ENCODE measurements around the gene HOXA3.

GRCh38 chr7:27105301-27106031, 46.9 kb downstream of the HOXA3 start:
- TF ChIP-seq, protein P1, sequence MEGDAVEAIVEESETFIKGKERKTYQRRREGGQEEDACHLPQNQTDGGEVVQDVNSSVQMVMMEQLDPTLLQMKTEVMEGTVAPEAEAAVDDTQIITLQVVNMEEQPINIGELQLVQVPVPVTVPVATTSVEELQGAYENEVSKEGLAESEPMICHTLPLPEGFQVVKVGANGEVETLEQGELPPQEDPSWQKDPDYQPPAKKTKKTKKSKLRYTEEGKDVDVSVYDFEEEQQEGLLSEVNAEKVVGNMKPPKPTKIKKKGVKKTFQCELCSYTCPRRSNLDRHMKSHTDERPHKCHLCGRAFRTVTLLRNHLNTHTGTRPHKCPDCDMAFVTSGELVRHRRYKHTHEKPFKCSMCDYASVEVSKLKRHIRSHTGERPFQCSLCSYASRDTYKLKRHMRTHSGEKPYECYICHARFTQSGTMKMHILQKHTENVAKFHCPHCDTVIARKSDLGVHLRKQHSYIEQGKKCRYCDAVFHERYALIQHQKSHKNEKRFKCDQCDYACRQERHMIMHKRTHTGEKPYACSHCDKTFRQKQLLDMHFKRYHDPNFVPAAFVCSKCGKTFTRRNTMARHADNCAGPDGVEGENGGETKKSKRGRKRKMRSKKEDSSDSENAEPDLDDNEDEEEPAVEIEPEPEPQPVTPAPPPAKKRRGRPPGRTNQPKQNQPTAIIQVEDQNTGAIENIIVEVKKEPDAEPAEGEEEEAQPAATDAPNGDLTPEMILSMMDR (IDR thresholded peaks at IDR 0.05; ENCODE audit: low read length): no peak
- TF ChIP-seq EZH2 (optimal IDR thresholded peaks at IDR 0.05; ENCODE audit: low read depth, low read length): no peak

All from MM.1S (cell line).